Right cardiac atrium (tissue), 5 donors: Measurements from ENCODE around the gene OR7C1. TPM values are rescaled to one million over a fixed set of nuclear protein-coding genes. Genes with fewer than 3 reads are reported as not detected.

Experiments used
- ATAC-seq, 2 donors: fragments of 200-7000 bp; cut with Tn5 transposase; one replicate each; pipeline versions ENCODE4 v1.8.0 to v1.9.1; 2020; ENCODE audit warnings: moderate library complexity in 2 of 2, mild to moderate bottlenecking in 1 of 2
- DNase-seq, 3 donors: peaks; one replicate each; pipeline ENCODE4 v3.0.0-alpha.2; 2020
- H3K27ac ChIP-seq: one replicate; pipeline ENCODE4 v1.5.1; 2013; ENCODE audit warnings: mild to moderate bottlenecking, low read length, control low read depth, moderate library complexity
- H3K27me3 ChIP-seq: one replicate; pipeline ENCODE4 v1.6.1; 2013; ENCODE audit not compliant: control insufficient read depth, insufficient read depth
- H3K4me1 ChIP-seq: one replicate; pipeline ENCODE4 v1.6.1; 2013; ENCODE audit warnings: low read length; ENCODE audit not compliant: control insufficient read depth, insufficient read depth
- H3K4me3 ChIP-seq: one replicate; pipeline ENCODE4 v1.5.1; 2013; ENCODE audit warnings: low read length, control low read depth
- H3K9me3 ChIP-seq: one replicate; pipeline ENCODE4 v1.6.1; 2013; ENCODE audit warnings: low read length; ENCODE audit not compliant: control insufficient read depth
- WGBS: extraction: QIAGEN DNeasy Blood & Tissue Kit; methylation state at CpG from one replicate; pipeline ENCODE4 v1.1.7; 2013; 5-methylcytosine and 5-hydroxymethylcytosine counted together
- intact Hi-C, 4 donors: fragments of 100-400 bp; cut with DNase I; formaldehyde crosslinking; loops; one replicate each; pipeline versions ENCODE4 v1.11.0 to v1.14.0; 2022 to 2023
- polyA plus RNA-seq: library from polyadenylated mRNA; stranded (reverse); fragments of 200-250 nt; gene quantifications from one replicate; pipeline ENCODE4 v1.2.3, GENCODE V29; 2013
- total RNA-seq, 4 donors: library from RNA; stranded (reverse); fragmentation: NEBNext Ultra II Directional; extraction: Animal tissue kit (Norgen Biotek cat#: 25700); gene quantifications; one replicate each; pipeline ENCODE4 v1.2.1, GENCODE V29; 2021
- donor health status: healthy with polysubstance abuse.
- donor health status: DM: no; HTN: yes; CAD: no.
- donor health status: DM: no; HTN: no; CAD: no.
- donor health status: DM: no; HTN: yes; CAD: no; lungs with severe emphysema.
- donor health status: DM: yes; HTN: yes; CAD: no.

The OR7C1 gene
- total and polyA plus RNA-seq, 5 donors, result 0.05 TPM; not detected in 4

GRCh38 chr19:14764401-14764800 lies 70.6 kb downstream of the OR7C1 start:
- Histone ChIP-seq H3K4me3 (no peak overlapping the region), H3K27ac (no peak overlapping the region), H3K4me1 (no peaks in the 10 kb centered on the region), H3K9me3 (no peaks in the 10 kb centered on the region), H3K27me3 (no peaks in the 10 kb centered on the region)
- 92% methylated on average over 9 of the region's 9 CpGs for WGBS
- intact Hi-C loops, result no loop called here
- DNase-seq (no peak), ATAC-seq (no peak)

- intact Hi-C loops, result no loop called here
- H3K4me3 ChIP-seq, result no peak overlapping the region
- DNase-seq (no peak), ATAC-seq (no peak)
- H3K9me3 ChIP-seq, result no peaks in the 10 kb centered on the region
- no peaks in the 10 kb centered on the region for H3K4me1 ChIP-seq
- no peak overlapping the region for H3K27ac ChIP-seq
- H3K27me3 ChIP-seq, result no peaks in the 10 kb centered on the region
- WGBS, result 71% methylated on average over 4 of the region's 4 CpGs
These were observed 71.4 kb downstream of the OR7C1 start for GRCh38 chr19:14763497-14764145.

GRCh38 chr19:14762111-14762510 lies 72.9 kb downstream of the OR7C1 start:
- DNase-seq (no peak), ATAC-seq (no peak)
- Histone ChIP-seq H3K27ac (no peak overlapping the region), H3K9me3 (no peaks in the 10 kb centered on the region), H3K4me1 (no peaks in the 10 kb centered on the region), H3K27me3 (no peaks in the 10 kb centered on the region), H3K4me3 (no peak overlapping the region)
- 78% methylated on average over 2 of the region's 2 CpGs for WGBS
- intact Hi-C loops, result no loop called here

GRCh38 chr19:14761607-14762006 lies 73.4 kb downstream of the OR7C1 start:
- Histone ChIP-seq H3K4me3 (no peak overlapping the region), H3K27ac (no peak overlapping the region), H3K4me1 (no peaks in the 10 kb centered on the region), H3K9me3 (no peaks in the 10 kb centered on the region), H3K27me3 (no peaks in the 10 kb centered on the region)
- WGBS, result 61% methylated on average over 5 of the region's 5 CpGs
- ATAC-seq, result no peak
- intact Hi-C loops, result no loop called here
- no peak for DNase-seq

GRCh38 chr19:14758816-14759215 lies 76.2 kb downstream of the OR7C1 start:
- ATAC-seq, result no peak
- Histone ChIP-seq H3K27ac (no peak overlapping the region), H3K4me3 (no peak overlapping the region), H3K27me3 (no peaks in the 10 kb centered on the region), H3K9me3 (no peaks in the 10 kb centered on the region), H3K4me1 (no peaks in the 10 kb centered on the region)
- no peak for DNase-seq
- intact Hi-C loops, result no loop called here
- 39% methylated on average over 16 of the region's 16 CpGs for WGBS

- ATAC-seq (no peak), DNase-seq (no peak)
- no peak overlapping the region for H3K27ac ChIP-seq
- H3K4me1 ChIP-seq, result no peaks in the 10 kb centered on the region
- H3K27me3 ChIP-seq, result no peaks in the 10 kb centered on the region
- intact Hi-C loops, result no loop called here
- H3K4me3 ChIP-seq, result no peak overlapping the region
- WGBS, result 73% methylated on average over 6 of the region's 6 CpGs
- no peaks in the 10 kb centered on the region for H3K9me3 ChIP-seq
These were observed 86.4 kb downstream of the OR7C1 start for GRCh38 chr19:14748601-14749000.

Other genes with a start within 250 kb of the OR7C1 start
- not detected for gene ADGRE3, start 160.3 kb downstream of the OR7C1 start, total RNA-seq
- gene ADGRE3, start 160.3 kb downstream of the OR7C1 start, polyA plus RNA-seq, result not detected
- 10 to 100 TPM in 2 of 4 donors, 1 to 10 TPM in 2; 8.3 to 10.6 (median 10.1) TPM for gene ZNF333, start 145.1 kb downstream of the OR7C1 start, total RNA-seq
- gene ZNF333, start 145.1 kb downstream of the OR7C1 start, polyA plus RNA-seq, result 8.2 TPM
- gene ADGRE2, start 56.6 kb downstream of the OR7C1 start, total RNA-seq, result 1 to 10 TPM in 2 of 4 donors, under 1 TPM in 2; 0.51 to 1.4 (median 0.98) TPM
- 0.25 TPM for gene ADGRE2, start 56.6 kb downstream of the OR7C1 start, polyA plus RNA-seq
- not detected for gene OR7A5, start within 50 bp of the OR7C1 start, total RNA-seq
- gene OR7A5, start within 50 bp of the OR7C1 start, polyA plus RNA-seq, result 0.02 TPM
- not detected for gene OR7A10, start 13.7 kb upstream of the OR7C1 start, total RNA-seq
- gene OR7A10, start 13.7 kb upstream of the OR7C1 start, polyA plus RNA-seq, result not detected
- gene OR7A17, start 50.9 kb upstream of the OR7C1 start, total RNA-seq, result not detected
- not detected for gene OR7A17, start 50.9 kb upstream of the OR7C1 start, polyA plus RNA-seq
- gene OR7C2, start 106.3 kb upstream of the OR7C1 start, total RNA-seq, result not detected
- gene OR7C2, start 106.3 kb upstream of the OR7C1 start, polyA plus RNA-seq, result not detected
- not detected for gene SLC1A6, start 144.7 kb upstream of the OR7C1 start, total RNA-seq
- not detected for gene SLC1A6, start 144.7 kb upstream of the OR7C1 start, polyA plus RNA-seq
- not detected for gene CASP14, start 214.3 kb upstream of the OR7C1 start, total RNA-seq
- gene CASP14, start 214.3 kb upstream of the OR7C1 start, polyA plus RNA-seq, result not detected
- gene OR1I1, start 247.0 kb upstream of the OR7C1 start, total RNA-seq, result not detected
- gene OR1I1, start 247.0 kb upstream of the OR7C1 start, polyA plus RNA-seq, result not detected